Head of caudate nucleus (tissue), 42 donors: Measurements from ENCODE around the gene UBR3.
"Not testable (repeated sequence)": the region's sequence is repeated elsewhere in the genome, so short reads cannot be mapped to it uniquely, and the experiment has no call there.

Experiments
- DNase-seq, 42 donors: peaks; one replicate each; pipeline versions ENCODE4 v3.0.0 to v3.0.0-alpha.2; 2020 to 2021; ENCODE audit warnings: mixed read lengths in 7 of 42
- intact Hi-C: fragments of 100-400 bp; cut with DNase I; formaldehyde crosslinking; loops from one replicate; pipeline ENCODE4 v1.15.0; 2022

The UBR3 gene

GRCh38 chr2:169916623-169917022, 89.4 kb downstream of the UBR3 start:
- DNase-seq, result no peak
- intact Hi-C loops, result no loop called here

GRCh38 chr2:169923977-169924376, 96.7 kb downstream of the UBR3 start:
- no peak for DNase-seq
- intact Hi-C loops, result no loop called here

- no peak for DNase-seq
- intact Hi-C loops, result loop anchor here (5.0 kb wide), 1 partner anchor 99 kb away; the partner anchor contains the start of gene UBR3
These were observed 98.7 kb downstream of the UBR3 start for GRCh38 chr2:169925968-169926367.

GRCh38 chr2:169928463-169928864, 101.2 kb downstream of the UBR3 start:
- DNase-seq, result peak in 1 of 42 donors; percentile 8
- intact Hi-C loops, result loop anchor here (5.0 kb wide), 1 partner anchor 101 kb away; the partner anchor contains the start of gene UBR3

GRCh38 chr2:169933124-169933711, 106.0 kb downstream of the UBR3 start:
- intact Hi-C loops, result no loop called here
- DNase-seq, result peak in 2 of 42 donors; percentile 9 to 22

GRCh38 chr2:169936652-169937051, 109.4 kb downstream of the UBR3 start:
- intact Hi-C loops, DNase-seq: not testable (repeated sequence)

- intact Hi-C loops, result no loop called here
These were observed 118.3 kb downstream of the UBR3 start for GRCh38 chr2:169945515-169945914.

GRCh38 chr2:169946092-169946491, 118.8 kb downstream of the UBR3 start:
- no peak for DNase-seq
- intact Hi-C loops, result no loop called here

More at GRCh38 chr2:169945515-169945914, 118.3 kb downstream of the UBR3 start:
- no peak for DNase-seq

GRCh38 chr2:169946546-169946945, 119.3 kb downstream of the UBR3 start:
- intact Hi-C loops, result no loop called here
- DNase-seq, result no peak

- intact Hi-C loops, result no loop called here
- no peak for DNase-seq
These were observed 128.7 kb downstream of the UBR3 start for GRCh38 chr2:169955940-169956339.

GRCh38 chr2:169957219-169957618, 130.0 kb downstream of the UBR3 start:
- DNase-seq, intact Hi-C loops: not testable (repeated sequence)

- intact Hi-C loops, result no loop called here
- DNase-seq, result no peak
These were observed 134.7 kb downstream of the UBR3 start for GRCh38 chr2:169961911-169962310.

- intact Hi-C loops, result no loop called here
- no peak for DNase-seq
These were observed 136.5 kb downstream of the UBR3 start for GRCh38 chr2:169963786-169964185.

GRCh38 chr2:169964740-169965139, 137.5 kb downstream of the UBR3 start:
- no peak for DNase-seq
- intact Hi-C loops, result no loop called here

- intact Hi-C loops, result no loop called here
- DNase-seq, result no peak
These were observed 138.2 kb downstream of the UBR3 start for GRCh38 chr2:169965495-169965894.

GRCh38 chr2:169966454-169966853, 139.2 kb downstream of the UBR3 start:
- intact Hi-C loops, result no loop called here

GRCh38 chr2:169968743-169969142, 141.5 kb downstream of the UBR3 start:
- intact Hi-C loops, result no loop called here
- no peak for DNase-seq

More at GRCh38 chr2:169966454-169966853, 139.2 kb downstream of the UBR3 start:
- DNase-seq, result no peak

- intact Hi-C loops, result no loop called here
These were observed 148.0 kb downstream of the UBR3 start for GRCh38 chr2:169975221-169975620.

GRCh38 chr2:169976335-169976851, 149.1 kb downstream of the UBR3 start:
- DNase-seq, result no peak
- intact Hi-C loops, result no loop called here

More at GRCh38 chr2:169975221-169975620, 148.0 kb downstream of the UBR3 start:
- no peak for DNase-seq

GRCh38 chr2:169977530-169977929, 150.3 kb downstream of the UBR3 start:
- intact Hi-C loops, result no loop called here
- peak in 1 of 42 donors; percentile 18 for DNase-seq

GRCh38 chr2:169978402-169979017, 151.3 kb downstream of the UBR3 start:
- intact Hi-C loops, result no loop called here
- no peak for DNase-seq
